SK-N-SH (cell line): ENCODE measurements around the gene DENND2A. TPM values are rescaled to one million over a fixed set of nuclear protein-coding genes. Genes with fewer than 3 reads are reported as not detected.

ENCODE experiments used
- CTCF ChIA-PET: fragments of 300-600, 350-600 bp; formaldehyde crosslinking; extraction: SDS; loops from one replicate; lab custom pipeline; 2021; lab: Yijun Ruan, JAX
- POLR2A ChIA-PET: fragments of 350-600 bp; sonication (Branson Sonifier 250); formaldehyde crosslinking; extraction: SDS; loops from one replicate; lab custom pipeline; 2020; ENCODE audit warnings: antibody characterized with exemption, inconsistent platforms; lab: Yijun Ruan, JAX
- DNase-seq: peaks from one replicate; pipeline ENCODE4 v3.0.0; 2012
- H2AFZ ChIP-seq: fragments of 200-600 bp; sonication (generic); 2 replicates; pipeline ENCODE4 v1.8.1; 2016; ENCODE audit warnings: antibody characterized with exemption, mild to moderate bottlenecking, low read depth
- H3F3A ChIP-seq: fragments of 200-600 bp; sonication (generic); replicated peaks from 2 replicates; pipeline ENCODE3; 2016; ENCODE audit warnings: antibody characterized with exemption, mild to moderate bottlenecking; ENCODE audit not compliant: insufficient read depth
- H3K27ac ChIP-seq, 2 experiments: fragments of 200-500 bp in 1 of 2; fragments of 200-600 bp in 1 of 2; sonication (Bioruptor generic) in 1 of 2; sonication (generic), shearing (Covaris generic) in 1 of 2; 2 replicates each; pipeline versions ENCODE4 v1.5.1 to v1.6.1; 2014 to 2016; ENCODE audit warnings: low read depth in 2 of 2, inconsistent platforms in 1 of 2, low read length in 1 of 2, mild to moderate bottlenecking in 1 of 2, mixed read lengths in 1 of 2
- H3K27me3 ChIP-seq: fragments of 200-600 bp; sonication (generic), shearing (Covaris generic); 2 replicates; pipeline ENCODE4 v1.6.1; 2016; ENCODE audit warnings: mixed run types; ENCODE audit not compliant: insufficient read depth
- H3K36me3 ChIP-seq, 2 experiments: fragments of 200-500 bp in 1 of 2; fragments of 200-600 bp in 1 of 2; sonication (Bioruptor generic) in 1 of 2; sonication (generic) in 1 of 2; replicated peaks in 1 of 2; 2 replicates each; pipeline versions ENCODE3 to v1.5.1; 2014 to 2016; ENCODE audit warnings: low read length in 1 of 2, mild to moderate bottlenecking in 1 of 2; ENCODE audit not compliant: insufficient read depth in 2 of 2, control insufficient read depth in 1 of 2
- H3K4me1 ChIP-seq, 2 experiments: fragments of 200-500 bp in 1 of 2; fragments of 200-600 bp in 1 of 2; sonication (Bioruptor generic) in 1 of 2; sonication (generic), shearing (Covaris generic) in 1 of 2; 2 replicates each; pipeline versions ENCODE4 v1.5.1 to v1.6.1; 2014 to 2016; ENCODE audit warnings: low read depth in 1 of 2, low read length in 1 of 2, mixed run types in 1 of 2; ENCODE audit not compliant: insufficient read depth in 2 of 2, control insufficient read depth in 1 of 2
- H3K4me2 ChIP-seq: fragments of 200-600 bp; sonication (generic), shearing (Covaris generic); 2 replicates; pipeline ENCODE4 v1.6.1; 2017; ENCODE audit warnings: mixed run types
- H3K4me3 ChIP-seq, 2 experiments: fragments of 200-500 bp in 1 of 2; fragments of 200-600 bp in 1 of 2; sonication (Bioruptor generic) in 1 of 2; sonication (generic), shearing (Covaris generic) in 1 of 2; 2 replicates each; pipeline versions ENCODE4 v1.5.1 to v1.8.1; 2014 to 2016; ENCODE audit warnings: low read depth in 2 of 2, inconsistent platforms in 1 of 2, low read length in 1 of 2, mild to moderate bottlenecking in 1 of 2, mixed read lengths in 1 of 2, moderate library complexity in 1 of 2
- H3K79me2 ChIP-seq: fragments of 200-600 bp; sonication (generic); 2 replicates; pipeline ENCODE4 v1.8.1; 2017; ENCODE audit warnings: mild to moderate bottlenecking; ENCODE audit not compliant: insufficient read depth
- H3K9ac ChIP-seq: fragments of 200-600 bp; sonication (generic); 2 replicates; pipeline ENCODE4 v1.6.1; 2017; ENCODE audit warnings: mixed run types
- H3K9me2 ChIP-seq: fragments of 200-600 bp; sonication (generic); 2 replicates; pipeline ENCODE4 v1.6.1; 2017; ENCODE audit warnings: mixed run types
- H3K9me3 ChIP-seq: fragments of 200-600 bp; sonication (generic); 2 replicates; pipeline ENCODE4 v1.6.1; 2017; ENCODE audit warnings: mixed run types, mild to moderate bottlenecking, moderate library complexity
- H4K20me1 ChIP-seq: fragments of 200-600 bp; sonication (generic); 2 replicates; pipeline ENCODE4 v1.6.1; 2017; ENCODE audit warnings: mild to moderate bottlenecking, mixed run types; ENCODE audit not compliant: insufficient read depth
- CHD2 ChIP-seq: fragments of 150-350 bp; IDR thresholded peaks from 2 replicates; pipeline ENCODE4 v1.6.1; 2018; ENCODE audit warnings: low read length; ENCODE audit not compliant: partially characterized antibody
- JUND ChIP-seq: IDR thresholded peaks from 2 replicates; pipeline ENCODE4 v1.4.0; 2012
- NFIC ChIP-seq: IDR thresholded peaks from 2 replicates; pipeline ENCODE4 v1.4.0; 2012; ENCODE audit warnings: borderline replicate concordance
- NRF1 ChIP-seq: IDR thresholded peaks from 2 replicates; pipeline ENCODE4 v1.6.1; 2012; ENCODE audit warnings: low read depth, mild to moderate bottlenecking, low read length
- RFX5 ChIP-seq: IDR thresholded peaks from 2 replicates; pipeline ENCODE4 v1.6.1; 2012; ENCODE audit warnings: mild to moderate bottlenecking, improper control_type of control experiment, low read length
- RXRA ChIP-seq: IDR thresholded peaks from 2 replicates; pipeline ENCODE4 v1.4.0; 2012; ENCODE audit warnings: low read depth, mild to moderate bottlenecking, borderline replicate concordance
- SMC3 ChIP-seq: IDR thresholded peaks from 2 replicates; pipeline ENCODE4 v1.6.1; 2012; ENCODE audit warnings: low read depth, low read length, improper control_type of control experiment
- TEAD4 ChIP-seq: IDR thresholded peaks from 2 replicates; pipeline ENCODE4 v1.4.0; 2012; ENCODE audit warnings: mild to moderate bottlenecking, borderline replicate concordance; ENCODE audit not compliant: insufficient read depth
- USF2 ChIP-seq: fragments of 150-350 bp; IDR thresholded peaks from 2 replicates; pipeline ENCODE4 v1.6.1; 2017; ENCODE audit warnings: antibody characterized with exemption, low read length, low read depth, borderline replicate concordance
- YY1 ChIP-seq: IDR thresholded peaks from 2 replicates; pipeline ENCODE4 v1.4.0; 2012; ENCODE audit warnings: low read depth, mild to moderate bottlenecking
- WGBS: methylation state at CpG from one replicate; pipeline ENCODE4 v1.1.6; 2017; ENCODE audit warnings: low lambda C conversion rate; 5-methylcytosine and 5-hydroxymethylcytosine counted together
- polyA plus RNA-seq, 3 experiments: library from polyadenylated mRNA; depleted of rRNA; stranded (reverse); fragments of >200 nt; gene quantifications; 2 replicates each; pipeline ENCODE4 v1.2.3, GENCODE V29; 2012

Gene DENND2A
- polyA plus RNA-seq, 1 of the 3 experiments (the other 2 are of a cell fraction): 3.5 TPM

- H3K27ac ChIP-seq: no peak overlapping the region
- no peak overlapping the region for H3K9ac ChIP-seq
- WGBS: 90% methylated on average over 5 of the region's 5 CpGs
- H3K4me3 ChIP-seq: no peak overlapping the region
- no peaks in the 10 kb centered on the region for H3K79me2 ChIP-seq
- POLR2A ChIA-PET: interaction anchor here (0.5 kb wide), 1 partner anchor 132 kb away, joined by 5 read pairs; no protein-coding TSS in a partner anchor
- H3K9me3 ChIP-seq: no peaks in the 10 kb centered on the region
- peaks cover 7% of the 10 kb centered on the region for H3F3A ChIP-seq
- H3K27me3 ChIP-seq: no peaks in the 10 kb centered on the region
- no peaks in the 10 kb centered on the region for H3K9me2 ChIP-seq
- no peaks in the 10 kb centered on the region for H4K20me1 ChIP-seq
- peaks cover 0 to 25% of the 10 kb centered on the region in 2 experiments; a peak in 2 of 4 replicates for H3K4me1 ChIP-seq
- H3K4me2 ChIP-seq: no peak overlapping the region
- no peak overlapping the region for H2AFZ ChIP-seq
- no peaks in the 10 kb centered on the region for H3K36me3 ChIP-seq
- CTCF ChIA-PET: interaction anchor here (1.0 to 20.3 kb wide), 4 partner anchors 9 to 168 kb away, joined by 4 to 433 read pairs (median 24); no protein-coding TSS in a partner anchor
- TF ChIP-seq NFIC (no peak), TEAD4 (no peak)
- DNase-seq: no peak
Measured at GRCh38 chr7:140643416-140643815, 2.8 kb upstream of the DENND2A start.

GRCh38 chr7:140641524-140642195, 1.0 kb upstream of the DENND2A start:
- Histone ChIP-seq H3K27me3 (no peaks in the 10 kb centered on the region), H3K4me3 (no peak overlapping the region), H3K79me2 (no peaks in the 10 kb centered on the region; the same call in 1 of the 2 replicates), H4K20me1 (no peaks in the 10 kb centered on the region), H3K4me2 (no peak overlapping the region), H3F3A (no peaks in the 10 kb centered on the region), H3K4me1 (peaks cover 0 to 16% of the 10 kb centered on the region in 2 experiments; a peak in 1 of 4 replicates), H3K9me3 (no peaks in the 10 kb centered on the region), H3K9me2 (no peaks in the 10 kb centered on the region), H3K36me3 (no peaks in the 10 kb centered on the region), H3K27ac (no peak overlapping the region), H3K9ac (no peak overlapping the region), H2AFZ (no peak overlapping the region)
- ChIA-PET POLR2A (interaction anchor here (1.4 to 1.5 kb wide), 2 partner anchors 124 to 163 kb away, joined by 4 to 6 read pairs; no protein-coding TSS in a partner anchor), CTCF (interaction anchor here (0.8 to 20.3 kb wide), 7 partner anchors 9 to 166 kb away, joined by 3 to 433 read pairs (median 5); partner anchors contain the start of gene ADCK2)
- WGBS: 95% methylated on average over 15 of the region's 15 CpGs
- no peak for DNase-seq
- TF ChIP-seq YY1 (no peak), TEAD4 (no peak), JUND (no peak), RXRA (no peak), SMC3 (no peak), CHD2 (no peak), USF2 (no peak), NRF1 (no peak), RFX5 (no peak), NFIC (no peak)
